Adrenal gland (tissue), 5 donors: ENCODE results near the gene HYI.

Experiments
- POLR2A ChIP-seq, 2 donors: fragments of 450-650 bp; IDR thresholded peaks; one replicate each; pipeline ENCODE4 v1.6.1; 2017; ENCODE audit warnings: antibody characterized with exemption in 2 of 2, mild to moderate bottlenecking in 2 of 2, moderate library complexity in 1 of 2
- TF ChIP-seq, protein P1 (sequence below), 6 experiments: fragments of 450-650 bp in 4 of 6; fragments of 200-600 bp in 2 of 6; sonication (generic) in 1 of 6; IDR thresholded peaks; 1 replicate in 5 of 6; 2 replicates in 1 of 6; pipeline versions ENCODE4 v1.5.1 to v1.8.0; 2016 to 2021; ENCODE audit warnings: antibody characterized with exemption in 6 of 6, mild to moderate bottlenecking in 2 of 6, moderate library complexity in 1 of 6
- donor health status: DM: no; HTN: no; CAD: no.

DNA sequence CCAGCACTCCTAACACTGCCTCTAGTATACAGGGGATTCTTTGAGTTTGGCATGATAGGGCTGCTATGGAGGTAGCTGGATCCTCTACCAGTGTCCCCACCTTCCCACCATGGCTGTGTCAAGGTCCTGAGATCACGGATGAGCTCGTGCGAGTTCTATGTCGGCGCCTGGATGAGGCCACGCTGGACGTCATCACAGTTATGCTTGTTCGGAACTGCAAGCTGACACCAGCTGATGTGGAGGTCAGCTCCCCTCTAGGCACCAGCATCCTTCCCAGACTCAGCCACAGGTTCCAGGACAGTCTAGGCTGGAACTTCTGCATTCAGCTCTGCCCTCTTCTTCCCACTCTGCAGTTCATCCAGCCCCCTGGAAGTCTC, 15.2 kb downstream of the HYI start:
- TF ChIP-seq, protein P1, sequence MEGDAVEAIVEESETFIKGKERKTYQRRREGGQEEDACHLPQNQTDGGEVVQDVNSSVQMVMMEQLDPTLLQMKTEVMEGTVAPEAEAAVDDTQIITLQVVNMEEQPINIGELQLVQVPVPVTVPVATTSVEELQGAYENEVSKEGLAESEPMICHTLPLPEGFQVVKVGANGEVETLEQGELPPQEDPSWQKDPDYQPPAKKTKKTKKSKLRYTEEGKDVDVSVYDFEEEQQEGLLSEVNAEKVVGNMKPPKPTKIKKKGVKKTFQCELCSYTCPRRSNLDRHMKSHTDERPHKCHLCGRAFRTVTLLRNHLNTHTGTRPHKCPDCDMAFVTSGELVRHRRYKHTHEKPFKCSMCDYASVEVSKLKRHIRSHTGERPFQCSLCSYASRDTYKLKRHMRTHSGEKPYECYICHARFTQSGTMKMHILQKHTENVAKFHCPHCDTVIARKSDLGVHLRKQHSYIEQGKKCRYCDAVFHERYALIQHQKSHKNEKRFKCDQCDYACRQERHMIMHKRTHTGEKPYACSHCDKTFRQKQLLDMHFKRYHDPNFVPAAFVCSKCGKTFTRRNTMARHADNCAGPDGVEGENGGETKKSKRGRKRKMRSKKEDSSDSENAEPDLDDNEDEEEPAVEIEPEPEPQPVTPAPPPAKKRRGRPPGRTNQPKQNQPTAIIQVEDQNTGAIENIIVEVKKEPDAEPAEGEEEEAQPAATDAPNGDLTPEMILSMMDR (IDR thresholded peaks at IDR 0.05) = no peak
- TF ChIP-seq POLR2A (IDR thresholded peaks at IDR 0.05) = no peak
